GM19324 (cell line): ENCODE results near the gene KLB.

Experiments used
- ATAC-seq: cut with Tn5 transposase; IDR thresholded peaks from one replicate; pipeline ENCODE4 v1.9.1; 2021; ENCODE audit warnings: mild to moderate bottlenecking, moderate library complexity; ENCODE audit not compliant: unreplicated experiment, low FRiP score

Gene KLB

GRCh38 chr4:39458505-39459300 is 52.0 kb downstream of the KLB start, which contains the start of the genes LIAS and RPL9:
Gene LIAS, plus strand, starts transcription at chr4:39459056. Its CDS starts 62 bp downstream, at chr4:39459118.
Gene RPL9, minus strand, starts transcription at chr4:39458922. Its CDS starts 483 bp downstream, at chr4:39458439.
- peak; percentile 89 for ATAC-seq

GRCh38 chr4:39464886-39465501 is 58.3 kb downstream of the KLB start:
- no peak for ATAC-seq

GRCh38 chr4:39466747-39467146 is 60.0 kb downstream of the KLB start:
- no peak for ATAC-seq

GRCh38 chr4:39467464-39467863 is 60.7 kb downstream of the KLB start:
- no peak for ATAC-seq

- ATAC-seq, result peak; percentile 79
These were observed 62.8 kb downstream of the KLB start for GRCh38 chr4:39469429-39470077.

- no peak for ATAC-seq
These were observed 63.7 kb downstream of the KLB start for GRCh38 chr4:39470402-39470801.

GRCh38 chr4:39472396-39472795 is 65.7 kb downstream of the KLB start:
- ATAC-seq, result no peak

GRCh38 chr4:39476187-39476895 is 69.6 kb downstream of the KLB start:
- no peak for ATAC-seq

GRCh38 chr4:39480251-39480650 is 73.5 kb downstream of the KLB start:
- no peak for ATAC-seq

- ATAC-seq, result no peak
These were observed 74.4 kb downstream of the KLB start for GRCh38 chr4:39480902-39481695.

GRCh38 chr4:39484582-39485272 is 78.0 kb downstream of the KLB start:
- ATAC-seq, result no peak

GRCh38 chr4:39486221-39486804 is 79.6 kb downstream of the KLB start:
- ATAC-seq, result no peak

- ATAC-seq, result no peak
These were observed 83.6 kb downstream of the KLB start for GRCh38 chr4:39490322-39490721.

GRCh38 chr4:39494354-39494753 is 87.6 kb downstream of the KLB start:
- no peak for ATAC-seq

- ATAC-seq, result no peak
These were observed 88.9 kb downstream of the KLB start for GRCh38 chr4:39495446-39496213.

- no peak for ATAC-seq
These were observed 91.4 kb downstream of the KLB start for GRCh38 chr4:39497909-39498726.

GRCh38 chr4:39498727-39499020 is 91.9 kb downstream of the KLB start:
- ATAC-seq, result no peak
